ENCODE data around the gene ABHD12.

DNA sequence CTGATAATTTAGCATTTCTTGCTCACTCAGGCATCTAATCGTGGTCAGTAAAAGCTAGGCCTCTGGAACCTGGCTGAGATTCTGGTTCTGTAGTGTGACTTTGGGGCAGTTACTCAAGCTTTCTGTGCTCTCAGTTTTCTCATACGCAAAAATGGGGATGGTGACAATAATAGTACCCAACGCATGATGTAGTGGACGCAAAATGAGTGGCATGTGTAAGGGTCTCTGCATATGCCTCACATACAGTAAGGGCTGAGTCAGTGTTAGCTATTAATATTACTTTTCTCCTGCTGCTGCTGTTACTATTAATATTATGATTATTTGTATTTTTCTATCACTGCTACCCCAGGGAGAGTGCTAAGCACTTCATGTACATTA lies 17.5 kb upstream of the ABHD12 start:
- TF ChIP-seq CTCF (IDR thresholded peaks at IDR 0.05) (no peak), POLR2A (IDR thresholded peaks at IDR 0.05) (no peak)

Measured in uterus (tissue), 2 donors.